Activated CD8-positive, alpha-beta T cell treated with anti-CD3 and anti-CD28 coated beads for 36 hours (primary cell): ENCODE measurements around the gene PSMD2. TPM values are rescaled to one million over a fixed set of nuclear protein-coding genes. Genes with fewer than 3 reads are reported as not detected.

ENCODE experiments used
- ATAC-seq: fragments of 200-7000 bp; cut with Tn5 transposase; one replicate; pipeline ENCODE4 v1.10.0; 2021; ENCODE audit warnings: mild to moderate bottlenecking, moderate library complexity
- CTCF ChIA-PET: fragments of 350-600 bp; sonication (Branson Sonifier 250); formaldehyde crosslinking; loops from one replicate; lab custom pipeline; 2021; ENCODE audit warnings: antibody characterized with exemption; lab: Charles Lee
- POLR2A ChIA-PET: fragments of 350-600 bp; sonication (Branson Sonifier 250); formaldehyde crosslinking; loops from one replicate; lab custom pipeline; 2021; ENCODE audit warnings: antibody characterized with exemption; lab: Charles Lee
- DNase-seq: peaks from one replicate; pipeline ENCODE4 v3.0.0-alpha.2; 2020
- H3K27ac Mint-ChIP-seq: one replicate; pipeline ENCODE4 v1.8.0; 2021; ENCODE audit warnings: mild to moderate bottlenecking, mixed read lengths
- H3K27me3 Mint-ChIP-seq: one replicate; pipeline ENCODE4 v1.8.0; 2021; ENCODE audit warnings: mixed read lengths
- H3K36me3 Mint-ChIP-seq: one replicate; pipeline ENCODE4 v1.8.0; 2021; ENCODE audit warnings: low read depth, mixed read lengths
- H3K4me1 Mint-ChIP-seq: one replicate; pipeline ENCODE4 v1.8.0; 2021; ENCODE audit warnings: low read depth, mixed read lengths
- H3K4me3 Mint-ChIP-seq: one replicate; pipeline ENCODE4 v1.8.0; 2021; ENCODE audit warnings: mild to moderate bottlenecking, moderate library complexity, mixed read lengths
- H3K9me3 Mint-ChIP-seq: one replicate; pipeline ENCODE4 v1.8.0; 2021; ENCODE audit warnings: mixed read lengths
- intact Hi-C: fragments of 100-400 bp; cut with micrococcal nuclease; formaldehyde crosslinking; loops from one replicate; pipeline ENCODE4 v1.10.0; 2022
- total RNA-seq, 2 experiments: library from RNA; stranded (reverse); gene quantifications; one replicate each; pipeline ENCODE4 v1.2.3, GENCODE V29; 2021
- TF ChIP-seq, protein P1 (sequence below): fragments of 200-600 bp; IDR thresholded peaks from one replicate; pipeline ENCODE4 v1.8.0; 2022; ENCODE audit warnings: antibody characterized with exemption, mild to moderate bottlenecking

Gene PSMD2
- total RNA-seq, 2 experiments from 2014 or later: 220 to 221 TPM

DNA sequence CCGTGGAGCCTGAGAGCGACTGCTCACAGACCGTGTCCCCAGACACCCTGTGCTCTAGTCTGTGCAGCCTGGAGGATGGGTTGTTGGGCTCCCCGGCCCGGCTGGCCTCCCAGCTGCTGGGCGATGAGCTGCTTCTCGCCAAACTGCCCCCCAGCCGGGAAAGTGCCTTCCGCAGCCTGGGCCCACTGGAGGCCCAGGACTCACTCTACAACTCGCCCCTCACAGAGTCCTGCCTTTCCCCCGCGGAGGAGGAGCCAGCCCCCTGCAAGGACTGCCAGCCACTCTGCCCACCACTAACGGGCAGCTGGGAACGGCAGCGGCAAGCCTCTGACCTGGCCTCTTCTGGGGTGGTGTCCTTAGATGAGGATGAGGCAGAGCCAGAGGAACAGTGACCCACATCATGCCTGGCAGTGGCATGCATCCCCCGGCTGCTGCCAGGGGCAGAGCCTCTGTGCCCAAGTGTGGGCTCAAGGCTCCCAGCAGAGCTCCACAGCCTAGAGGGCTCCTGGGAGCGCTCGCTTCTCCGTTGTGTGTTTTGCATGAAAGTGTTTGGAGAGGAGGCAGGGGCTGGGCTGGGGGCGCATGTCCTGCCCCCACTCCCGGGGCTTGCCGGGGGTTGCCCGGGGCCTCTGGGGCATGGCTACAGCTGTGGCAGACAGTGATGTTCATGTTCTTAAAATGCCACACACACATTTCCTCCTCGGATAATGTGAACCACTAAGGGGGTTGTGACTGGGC lies 45.7 kb downstream of the PSMD2 start:
- TF ChIP-seq, protein P1, sequence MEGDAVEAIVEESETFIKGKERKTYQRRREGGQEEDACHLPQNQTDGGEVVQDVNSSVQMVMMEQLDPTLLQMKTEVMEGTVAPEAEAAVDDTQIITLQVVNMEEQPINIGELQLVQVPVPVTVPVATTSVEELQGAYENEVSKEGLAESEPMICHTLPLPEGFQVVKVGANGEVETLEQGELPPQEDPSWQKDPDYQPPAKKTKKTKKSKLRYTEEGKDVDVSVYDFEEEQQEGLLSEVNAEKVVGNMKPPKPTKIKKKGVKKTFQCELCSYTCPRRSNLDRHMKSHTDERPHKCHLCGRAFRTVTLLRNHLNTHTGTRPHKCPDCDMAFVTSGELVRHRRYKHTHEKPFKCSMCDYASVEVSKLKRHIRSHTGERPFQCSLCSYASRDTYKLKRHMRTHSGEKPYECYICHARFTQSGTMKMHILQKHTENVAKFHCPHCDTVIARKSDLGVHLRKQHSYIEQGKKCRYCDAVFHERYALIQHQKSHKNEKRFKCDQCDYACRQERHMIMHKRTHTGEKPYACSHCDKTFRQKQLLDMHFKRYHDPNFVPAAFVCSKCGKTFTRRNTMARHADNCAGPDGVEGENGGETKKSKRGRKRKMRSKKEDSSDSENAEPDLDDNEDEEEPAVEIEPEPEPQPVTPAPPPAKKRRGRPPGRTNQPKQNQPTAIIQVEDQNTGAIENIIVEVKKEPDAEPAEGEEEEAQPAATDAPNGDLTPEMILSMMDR: no peak
- no peak for ATAC-seq
- ChIA-PET POLR2A (interaction anchor here (1.7 kb wide), 1 partner anchor 8 kb away, joined by 10 read pairs; the partner anchor contains the start of gene FAM131A), CTCF (interaction anchor here (1.1 to 3.4 kb wide), 2 partner anchors 10 to 39 kb away, joined by 3 to 16 read pairs; no protein-coding TSS in a partner anchor)
- DNase-seq: no peak
- Mint-ChIP-seq H3K4me1 (peaks cover 4% of the 10 kb centered on the region), H3K27ac (no peak overlapping the region), H3K4me3 (no peak overlapping the region), H3K27me3 (no peaks in the 10 kb centered on the region), H3K36me3 (no peaks in the 10 kb centered on the region), H3K9me3 (no peaks in the 10 kb centered on the region)
- intact Hi-C loops: no loop called here

DNA sequence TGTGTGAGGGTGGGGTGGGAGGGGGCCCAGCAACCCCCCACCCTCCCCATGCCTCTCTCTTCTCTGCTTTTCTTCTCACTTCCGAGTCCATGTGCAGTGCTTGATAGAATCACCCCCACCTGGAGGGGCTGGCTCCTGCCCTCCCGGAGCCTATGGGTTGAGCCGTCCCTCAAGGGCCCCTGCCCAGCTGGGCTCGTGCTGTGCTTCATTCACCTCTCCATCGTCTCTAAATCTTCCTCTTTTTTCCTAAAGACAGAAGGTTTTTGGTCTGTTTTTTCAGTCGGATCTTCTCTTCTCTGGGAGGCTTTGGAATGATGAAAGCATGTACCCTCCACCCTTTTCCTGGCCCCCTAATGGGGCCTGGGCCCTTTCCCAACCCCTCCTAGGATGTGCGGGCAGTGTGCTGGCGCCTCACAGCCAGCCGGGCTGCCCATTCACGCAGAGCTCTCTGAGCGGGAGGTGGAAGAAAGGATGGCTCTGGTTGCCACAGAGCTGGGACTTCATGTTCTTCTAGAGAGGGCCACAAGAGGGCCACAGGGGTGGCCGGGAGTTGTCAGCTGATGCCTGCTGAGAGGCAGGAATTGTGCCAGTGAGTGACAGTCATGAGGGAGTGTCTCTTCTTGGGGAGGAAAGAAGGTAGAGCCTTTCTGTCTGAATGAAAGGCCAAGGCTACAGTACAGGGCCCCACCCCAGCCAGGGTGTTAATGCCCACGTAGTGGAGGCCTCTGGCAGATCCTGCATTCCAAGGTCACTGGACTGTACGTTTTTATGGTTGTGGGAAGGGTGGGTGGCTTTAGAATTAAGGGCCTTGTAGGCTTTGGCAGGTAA lies 46.5 kb downstream of the PSMD2 start:
- Mint-ChIP-seq H3K27me3 (no peaks in the 10 kb centered on the region), H3K4me1 (peaks cover 3% of the 10 kb centered on the region), H3K36me3 (no peaks in the 10 kb centered on the region), H3K27ac (no peak overlapping the region), H3K4me3 (no peak overlapping the region), H3K9me3 (no peaks in the 10 kb centered on the region)
- CTCF ChIA-PET: interaction anchor here (1.1 to 3.4 kb wide), 2 partner anchors 9 to 40 kb away, joined by 3 to 16 read pairs; no protein-coding TSS in a partner anchor
- TF ChIP-seq, protein P1: no peak
- DNase-seq (no peak), ATAC-seq (peak; percentile 55)
- intact Hi-C loops: no loop called here
- POLR2A ChIA-PET: interaction anchor here (0.9 to 1.7 kb wide), 3 partner anchors 8 to 20 kb away, joined by 3 to 10 read pairs (median 5); partner anchors contain the start of genes CLCN2, FAM131A and POLR2H

DNA sequence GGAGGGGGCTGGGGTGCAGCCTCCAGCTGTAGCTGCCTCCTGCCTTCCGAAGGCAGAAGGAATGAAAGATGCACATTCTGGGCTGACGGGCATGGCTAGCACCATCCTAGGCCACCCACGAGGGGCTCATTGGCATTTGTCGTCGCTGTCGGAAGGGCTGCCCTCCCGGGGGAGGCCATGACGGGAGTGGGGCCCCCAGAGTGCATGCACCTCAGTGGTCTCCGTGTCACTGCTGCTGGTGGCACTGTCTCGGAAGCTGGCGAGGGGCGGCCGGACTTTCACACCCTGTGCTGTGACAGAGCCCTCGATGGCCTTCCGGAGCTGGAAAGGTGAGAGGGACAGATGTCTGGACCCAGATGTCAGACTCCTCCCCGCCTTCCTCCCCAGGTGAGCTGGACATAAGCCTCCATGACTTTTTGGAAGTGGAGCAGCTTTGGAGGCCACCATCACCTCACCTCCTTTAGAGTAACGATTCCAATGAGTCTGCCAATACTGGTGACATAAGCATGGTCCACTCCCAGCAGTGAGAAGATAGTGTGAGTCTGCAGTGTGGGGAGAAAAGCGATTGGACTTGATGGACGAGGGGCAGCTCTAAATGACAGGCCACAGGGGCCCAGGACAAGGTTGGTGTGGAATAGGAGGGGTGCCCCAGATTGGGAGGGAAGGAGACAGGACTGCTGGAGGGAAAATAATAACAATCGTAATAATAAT lies 47.6 kb downstream of the PSMD2 start:
- no peak overlapping the region for H3K27ac Mint-ChIP-seq
- no peak overlapping the region for H3K4me3 Mint-ChIP-seq
- ATAC-seq (no peak), DNase-seq (no peak)
- no peaks in the 10 kb centered on the region for H3K9me3 Mint-ChIP-seq
- no peaks in the 10 kb centered on the region for H3K27me3 Mint-ChIP-seq
- H3K36me3 Mint-ChIP-seq: no peaks in the 10 kb centered on the region
- intact Hi-C loops: no loop called here
- ChIA-PET CTCF (interaction anchor here (3.4 kb wide), 1 partner anchor 8 kb away, joined by 16 read pairs; no protein-coding TSS in a partner anchor), POLR2A (interaction anchor here (0.9 to 1.7 kb wide), 3 partner anchors 10 to 21 kb away, joined by 3 to 10 read pairs (median 5); partner anchors contain the start of genes CLCN2, FAM131A and POLR2H)
- TF ChIP-seq, protein P1: no peak
- no peaks in the 10 kb centered on the region for H3K4me1 Mint-ChIP-seq

DNA sequence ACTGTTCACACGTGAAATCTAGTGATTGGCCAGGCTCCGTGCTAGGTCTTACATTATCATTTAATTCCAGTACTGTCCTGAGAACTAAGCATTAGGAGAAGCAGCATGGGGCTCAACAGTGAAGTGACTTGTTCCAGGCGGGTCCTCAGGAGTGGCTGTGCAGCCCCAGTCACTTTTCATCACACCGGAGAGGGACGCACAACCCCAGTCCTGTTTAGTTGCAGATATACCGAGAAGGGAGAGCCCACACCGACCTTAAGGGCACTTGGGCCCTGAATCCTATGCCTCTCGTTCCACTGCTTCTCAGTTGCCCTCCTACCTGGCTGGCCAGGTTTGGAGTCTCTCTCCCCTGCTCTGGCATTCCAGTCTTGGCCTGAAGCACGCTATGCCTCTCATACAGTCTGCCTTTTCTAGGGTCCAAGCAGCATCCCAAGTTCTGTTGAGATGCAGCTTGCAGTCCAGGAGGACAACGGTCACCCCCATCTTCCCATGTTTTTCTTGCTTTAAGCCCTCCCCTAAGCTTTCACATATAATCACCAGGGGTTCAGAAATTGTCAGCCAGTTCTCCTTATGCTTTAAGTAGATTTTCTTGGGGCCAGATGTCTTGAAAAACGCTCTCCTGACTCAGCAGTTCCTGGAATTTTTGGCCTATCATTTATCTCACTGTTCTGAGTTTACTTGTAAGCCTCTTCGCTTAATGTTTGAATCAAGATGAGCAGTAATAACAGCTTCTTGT lies 48.4 kb downstream of the PSMD2 start:
- TF ChIP-seq, protein P1: no peak
- Mint-ChIP-seq H3K4me1 (no peaks in the 10 kb centered on the region), H3K9me3 (no peaks in the 10 kb centered on the region), H3K36me3 (no peaks in the 10 kb centered on the region), H3K4me3 (no peak overlapping the region), H3K27me3 (no peaks in the 10 kb centered on the region), H3K27ac (no peak overlapping the region)
- intact Hi-C loops: no loop called here
- CTCF ChIA-PET: interaction anchor here (3.4 kb wide), 1 partner anchor 7 kb away, joined by 16 read pairs; no protein-coding TSS in a partner anchor
- DNase-seq: no peak
- POLR2A ChIA-PET: interaction anchor here (1.1 to 1.9 kb wide), 4 partner anchors 12 to 32 kb away, joined by 5 to 10 read pairs (median 6); no protein-coding TSS in a partner anchor
- no peak for ATAC-seq
